B cell (primary cell): ENCODE data around the gene CATSPERB.

ENCODE experiments used
- CTCF ChIP-seq: fragments of 200-600 bp; IDR thresholded peaks from one replicate; pipeline ENCODE4 v1.8.0; 2022; ENCODE audit warnings: antibody characterized with exemption, mild to moderate bottlenecking
- EZH2 ChIP-seq: IDR thresholded peaks from 2 replicates; pipeline ENCODE4 v1.6.1; 2012; ENCODE audit warnings: borderline replicate concordance, low read depth, mild to moderate bottlenecking, moderate library complexity, low read length; ENCODE audit not compliant: insufficient read depth, poor library complexity, severe bottlenecking

DNA sequence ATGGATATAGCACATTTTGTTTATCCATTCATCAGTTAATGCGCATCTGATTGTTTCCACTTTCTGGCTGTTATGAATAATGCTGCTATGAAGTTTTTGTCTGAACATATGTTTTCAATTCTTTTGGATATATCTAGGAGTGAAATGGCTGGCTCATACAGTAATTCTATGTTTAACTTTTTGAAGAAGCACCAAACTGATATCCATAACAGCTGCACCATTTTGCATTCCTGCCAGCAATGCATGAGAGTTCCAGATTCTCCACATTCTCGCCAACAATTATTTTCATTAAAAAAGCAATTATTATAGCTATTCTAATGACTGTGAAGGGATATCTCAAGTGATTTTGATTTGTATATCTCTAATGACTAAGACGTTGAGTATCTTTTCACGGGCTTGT is 131.9 kb downstream of the CATSPERB start:
- no peak for TF ChIP-seq CTCF
- TF ChIP-seq EZH2, result no peak
